GM20000 (cell line): ENCODE data around the gene PTK6.

Experiments
- DNase-seq: peaks from one replicate; pipeline ENCODE4 v3.0.0; 2012; ENCODE audit warnings: low spot score
- CTCF ChIP-seq: IDR thresholded peaks from 2 replicates; pipeline ENCODE4 v1.5.1; 2012; ENCODE audit warnings: mild to moderate bottlenecking, control low read depth; ENCODE audit errors: extremely low read depth, missing control alignments

PTK6 gene

DNA sequence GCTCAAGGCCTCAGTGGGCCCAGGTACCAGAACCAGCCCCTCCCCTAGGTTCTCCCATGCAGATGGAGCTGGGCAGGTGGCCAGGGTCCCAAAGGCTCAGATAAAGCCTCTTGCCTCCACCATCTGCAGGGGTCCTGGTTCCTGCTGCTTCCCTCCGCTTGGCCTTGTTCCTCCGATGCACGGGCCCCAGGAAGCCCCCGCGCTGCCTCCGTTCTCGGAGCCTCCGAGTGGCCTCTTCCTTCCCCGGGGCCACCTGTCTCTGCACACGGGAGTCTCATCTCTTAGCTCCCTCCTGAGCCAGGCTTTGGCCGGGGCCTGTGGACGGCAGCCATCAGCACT, 1.9 kb upstream of the PTK6 start:
- TF ChIP-seq CTCF = no peak
- DNase-seq = no peak

DNA sequence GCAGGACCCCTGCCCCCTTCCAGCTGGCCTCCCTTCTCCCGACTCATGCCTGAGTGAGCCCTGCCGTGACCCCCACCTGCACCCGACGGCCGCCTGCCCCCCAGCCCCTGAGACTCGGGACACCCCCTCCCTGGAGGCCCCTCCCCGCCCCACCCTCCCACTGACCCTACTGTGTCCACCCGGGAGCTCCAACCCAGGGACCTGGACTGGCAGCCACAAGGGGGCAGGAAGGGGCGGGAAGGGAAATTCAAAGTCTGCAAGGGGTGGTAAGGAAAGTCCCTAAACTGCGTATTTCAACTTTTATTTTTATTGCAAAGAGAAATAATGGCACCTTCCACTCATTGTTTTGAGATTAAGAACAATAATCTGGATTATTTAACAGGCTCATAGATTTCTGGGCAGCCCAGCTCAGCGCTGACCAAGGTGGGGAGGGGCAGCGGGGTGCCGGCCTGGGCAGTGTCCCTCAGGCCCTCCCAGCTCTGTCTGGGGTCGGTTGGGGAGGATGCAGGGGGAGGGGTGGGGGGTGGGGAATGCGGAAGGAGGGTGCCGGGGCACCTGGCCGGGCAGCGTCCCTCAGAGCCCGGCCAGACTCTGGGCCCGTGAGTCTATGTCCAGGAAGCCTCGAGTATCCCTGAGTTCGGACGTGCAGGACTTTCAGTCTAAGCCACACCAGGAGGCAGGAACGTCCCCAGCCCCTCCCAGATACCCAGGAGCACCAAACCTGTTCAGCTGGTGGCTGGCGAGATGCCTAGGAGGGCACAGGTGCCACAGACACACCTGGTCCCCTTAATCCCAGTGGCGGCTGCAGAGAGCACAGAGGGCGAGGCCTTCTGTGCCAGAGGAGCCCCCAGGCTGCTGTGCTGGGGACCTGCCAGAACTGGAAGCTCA, 1.3 kb upstream of the PTK6 start:
- TF ChIP-seq CTCF = peak; percentile 34
- no peak for DNase-seq

DNA sequence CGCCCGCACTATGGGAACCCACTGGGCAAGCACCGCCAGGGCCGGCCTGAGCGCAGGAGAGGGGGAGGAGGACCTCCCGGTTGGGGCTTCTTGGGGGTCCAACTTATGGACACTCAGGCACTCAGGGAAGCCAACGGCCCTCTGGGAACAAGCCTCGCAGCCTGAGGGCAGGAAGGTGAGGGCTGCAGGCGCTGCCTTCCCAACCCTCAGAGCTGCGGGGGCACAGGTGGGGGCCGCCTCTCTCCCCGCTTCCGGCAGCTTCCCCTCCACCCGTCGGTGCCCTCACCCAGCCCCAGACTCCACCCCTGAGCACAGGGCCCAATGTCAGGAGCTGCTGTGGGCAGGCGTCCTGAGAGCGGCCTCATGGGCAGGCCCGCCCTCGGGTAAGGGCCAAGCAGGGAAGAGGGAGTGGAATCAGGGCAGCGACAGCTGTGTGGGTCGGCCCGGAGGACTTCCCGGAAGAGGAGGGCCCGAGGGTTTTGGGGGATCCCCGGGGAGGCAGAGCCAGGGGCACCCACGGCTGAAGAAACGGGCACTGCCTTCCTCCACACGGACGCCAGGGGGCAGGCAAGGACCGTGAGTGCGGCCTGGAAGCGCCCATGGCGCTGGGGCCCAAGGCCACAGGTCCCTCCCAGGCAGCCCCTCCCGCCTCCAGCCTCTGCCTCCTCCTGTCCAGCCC, 488 bp upstream of the PTK6 start:
- peak; percentile 100 for DNase-seq
- TF ChIP-seq CTCF = peak; percentile 82

GRCh38 chr20:63536241-63536977, 767 bp downstream of the PTK6 start:
- TF ChIP-seq CTCF = no peak
- no peak for DNase-seq

- TF ChIP-seq CTCF = no peak
- DNase-seq = no peak
Measured at GRCh38 chr20:63534831-63535651, 2.1 kb downstream of the PTK6 start.

DNA sequence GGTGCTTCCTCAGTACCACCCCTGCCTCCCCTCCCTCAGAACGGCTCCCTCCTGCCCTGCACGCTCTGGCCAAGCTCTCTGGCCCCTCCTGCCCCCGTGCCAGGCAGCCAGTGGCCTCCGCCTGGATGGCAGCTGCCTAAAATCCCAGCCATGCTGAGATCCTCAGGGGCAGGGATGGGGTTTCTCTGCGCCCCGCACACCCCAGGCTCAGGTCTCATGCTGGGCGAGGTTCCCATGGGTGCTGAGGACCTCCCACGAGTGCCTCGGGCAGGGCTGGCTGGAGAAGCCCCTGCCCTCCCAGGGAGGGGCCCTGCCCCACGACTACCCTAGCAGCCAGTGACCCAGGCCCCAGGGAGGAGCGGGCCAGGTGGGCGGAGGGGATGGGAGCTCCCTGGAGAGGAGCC, 2.7 kb downstream of the PTK6 start:
- DNase-seq = no peak
- TF ChIP-seq CTCF = no peak
